Skin of body (tissue), 2 donors: ENCODE data around the gene PDZD2. TPM values are rescaled to one million over a fixed set of nuclear protein-coding genes. Genes with fewer than 3 reads are reported as not detected.

Experiments
- small RNA-seq: library from RNA; depleted of rRNA; stranded (forward); fragments of <200 nt; gene quantifications from one replicate; pipeline ENCODE3, GENCODE V24; 2014; ENCODE audit warnings: low replicate concordance
- total RNA-seq: library from RNA; depleted of rRNA; stranded (reverse); fragments of >200 nt; gene quantifications from one replicate; pipeline ENCODE4 v1.2.3, GENCODE V29; 2014

Gene PDZD2
- total RNA-seq, 1 donor from 2014 or later = 34.9 TPM

Small RNA genes lying within 50 kb of the gene (small RNA-seq; reads per million reads assigned to genes)
- gene AC025458.1 (not detected), gene MIR4279 (not detected), gene RF00019 (not detected), gene RNU6-358P (not detected), gene RNU6-363P (not detected), gene RNU6-760P (not detected)

Other genes starting within 250 kb of the PDZD2 start
- 68.2 TPM for gene DROSHA, start 107.0 kb upstream of the PDZD2 start, total RNA-seq
- gene C5orf22, start 106.8 kb upstream of the PDZD2 start, total RNA-seq = 14.0 TPM